K562 (cell line): ENCODE results near the gene PTCRA. TPM values are rescaled to one million over a fixed set of nuclear protein-coding genes. Genes with fewer than 3 reads are reported as not detected.

Source experiments
- ASH1L ChIP-seq: fragments of 450-650 bp; IDR thresholded peaks from 2 replicates; pipeline ENCODE4 v1.6.1; 2018; ENCODE audit warnings: borderline replicate concordance, mild to moderate bottlenecking, low read depth; ENCODE audit not compliant: partially characterized antibody
- BCL6 ChIP-seq: fragments of 250-450 bp; sonication (Bioruptor Pico); IDR thresholded peaks from 2 replicates; pipeline ENCODE4 v1.4.0; 2020
- CBX3 ChIP-seq, 2 experiments: IDR thresholded peaks; 1 replicate in 1 of 2; 2 replicates in 1 of 2; pipeline ENCODE4 v1.6.1; 2012; ENCODE audit warnings: inconsistent platforms in 2 of 2, low read length in 2 of 2, borderline replicate concordance in 1 of 2, control low read depth in 1 of 2
- DPF2 ChIP-seq: fragments of 450-650 bp; IDR thresholded peaks from 2 replicates; pipeline ENCODE4 v1.6.1; 2016
- EP400 ChIP-seq: fragments of 450-650 bp; IDR thresholded peaks from 2 replicates; pipeline ENCODE4 v1.6.1; 2017; ENCODE audit warnings: antibody characterized with exemption, mild to moderate bottlenecking, moderate library complexity
- ETV6 ChIP-seq, 3 experiments: fragments of 150-350 bp in 1 of 3; sonication (generic) in 1 of 3; formaldehyde crosslinking in 1 of 3; IDR thresholded peaks; 2 replicates each; pipeline versions ENCODE4 v1.6.1 to v1.8.0; 2014 to 2022; ENCODE audit warnings: borderline replicate concordance in 2 of 3, low read depth in 2 of 3, antibody characterized with exemption in 1 of 3, low read length in 1 of 3, mild to moderate bottlenecking in 1 of 3, missing genetic modification reagents in 1 of 3
- FOXJ3 ChIP-seq: sonication (generic); formaldehyde crosslinking; IDR thresholded peaks from 2 replicates; pipeline ENCODE4 v1.4.0; 2020; ENCODE audit warnings: mild to moderate bottlenecking, missing genetic modification reagents
- FOXK2 ChIP-seq, 2 experiments: fragments of 450-650 bp; IDR thresholded peaks in 1 of 2; conservative IDR thresholded peaks in 1 of 2; 2 replicates each; pipeline ENCODE4 v1.6.1; 2016; ENCODE audit warnings: low read depth in 2 of 2, mild to moderate bottlenecking in 1 of 2
- FUS ChIP-seq: fragments of 200-400 bp; formaldehyde crosslinking; optimal IDR thresholded peaks from 2 replicates; pipeline ENCODE3; 2017; ENCODE audit warnings: low read depth, low read length
- MTA2 ChIP-seq: fragments of 450-650 bp; IDR thresholded peaks from 2 replicates; pipeline ENCODE4 v1.6.1; 2016; ENCODE audit warnings: low read depth
- NCOR1 ChIP-seq: fragments of 450-650 bp; IDR thresholded peaks from 2 replicates; pipeline ENCODE4 v1.6.1; 2016; ENCODE audit warnings: mild to moderate bottlenecking, moderate library complexity
- POLR2AphosphoS2 ChIP-seq: IDR thresholded peaks from 2 replicates; pipeline ENCODE4 v1.6.1; 2012; ENCODE audit warnings: low read length, improper control_type of control experiment
- POLR2H ChIP-seq: IDR thresholded peaks from 2 replicates; pipeline ENCODE4 v1.6.1; 2016; ENCODE audit warnings: missing genetic modification characterization, low read depth, mild to moderate bottlenecking, control low read depth, missing compliant biosample characterization, moderate library complexity
- PRMT5 ChIP-seq: sonication (generic); formaldehyde crosslinking; IDR thresholded peaks from 2 replicates; pipeline ENCODE4 v1.5.0; 2020; ENCODE audit warnings: missing genetic modification reagents
- RBFOX2 ChIP-seq: fragments of 200-400 bp; formaldehyde crosslinking; IDR thresholded peaks from 2 replicates; pipeline ENCODE4 v1.6.1; 2017; ENCODE audit warnings: low read depth, mild to moderate bottlenecking, low read length, moderate library complexity
- RFX5 ChIP-seq: IDR thresholded peaks from 2 replicates; pipeline ENCODE4 v1.6.1; 2011; ENCODE audit warnings: low read depth, mild to moderate bottlenecking, improper control_type of control experiment, low read length
- SRF ChIP-seq, 2 experiments: fragments of 250-450, 450-650 bp in 1 of 2; sonication (Bioruptor Pico) in 1 of 2; sonication (generic) in 1 of 2; formaldehyde crosslinking; IDR thresholded peaks; 2 replicates each; pipeline versions ENCODE4 v1.5.0 to v1.5.1; 2020 to 2022; ENCODE audit warnings: mild to moderate bottlenecking in 1 of 2, missing genetic modification reagents in 1 of 2
- TBL1XR1 ChIP-seq, 2 experiments: IDR thresholded peaks; 2 replicates each; pipeline ENCODE4 v1.6.1; 2012; ENCODE audit warnings: improper control_type of control experiment in 2 of 2, low read length in 2 of 2, mild to moderate bottlenecking in 1 of 2
- TEAD1 ChIP-seq, 2 experiments: fragments of 450-650 bp in 1 of 2; sonication (generic) in 1 of 2; formaldehyde crosslinking; IDR thresholded peaks; 2 replicates each; pipeline versions ENCODE4 v1.4.0 to v1.8.0; 2020 to 2022; ENCODE audit warnings: mild to moderate bottlenecking in 2 of 2, missing genetic modification reagents in 1 of 2
- ZEB2 ChIP-seq: fragments of 450-650 bp; IDR thresholded peaks from 2 replicates; pipeline ENCODE4 v1.6.1; 2016
- ZNF197 ChIP-seq: fragments of 200-800 bp; sonication (Bioruptor generic); IDR thresholded peaks from 2 replicates; pipeline ENCODE4 v1.6.1; 2016; ENCODE audit warnings: low read depth, missing genetic modification characterization, missing compliant biosample characterization
- ZNF253 ChIP-seq: fragments of 250-450 bp; sonication (Bioruptor Pico); conservative IDR thresholded peaks from 2 replicates; pipeline ENCODE4 v1.6.1; 2021; ENCODE audit warnings: mild to moderate bottlenecking
- ZNF311 ChIP-seq: fragments of 250-450 bp; sonication (Bioruptor Pico); IDR thresholded peaks from 2 replicates; pipeline ENCODE4 v1.4.0; 2020; ENCODE audit warnings: mild to moderate bottlenecking, moderate library complexity
- ZNF384 ChIP-seq: IDR thresholded peaks from 2 replicates; pipeline ENCODE4 v1.6.1; 2012; ENCODE audit warnings: low read depth, low read length, improper control_type of control experiment
- polyA plus RNA-seq, 8 experiments: library from polyadenylated mRNA; depleted of rRNA in 4 of 8; stranded (reverse) in 5 of 8; unstranded in 3 of 8; fragments of >200 nt; fragmentation: Nextera tagmentation in 2 of 8; fragmentation: Illumina TruSeq in 1 of 8; extraction: Ambion mirVana in 2 of 8; extraction: Trizol in 1 of 8; gene quantifications; 2 replicates each; pipeline versions ENCODE4 v1.2.1 to v1.2.3, GENCODE V29; 2011 to 2014; ENCODE audit warnings: inconsistent platforms in 1 of 8, missing spikeins in 1 of 8
- total RNA-seq, 7 experiments: library from RNA; depleted of rRNA in 6 of 7; stranded (reverse); fragments of >200 nt in 6 of 7; fragmentation: Illumina TruSeq in 2 of 7; extraction: Trizol in 2 of 7; gene quantifications; 2 replicates each; pipeline versions ENCODE4 v1.2.1 to v1.2.3, GENCODE V29; 2011 to 2021; ENCODE audit warnings: low replicate concordance in 1 of 7
- TF ChIP-seq, protein P1 (sequence below): fragments of 450-650 bp; formaldehyde crosslinking; IDR thresholded peaks from 2 replicates; pipeline ENCODE4 v1.4.0; 2020; ENCODE audit warnings: mild to moderate bottlenecking
- TF ChIP-seq, protein P2 (sequence below): fragments of 250-450 bp; sonication (Bioruptor Pico); IDR thresholded peaks from 2 replicates; pipeline ENCODE4 v1.5.0; 2022; ENCODE audit warnings: mild to moderate bottlenecking

Gene PTCRA
- total and polyA plus RNA-seq, 9 of the 15 experiments (the other 6 are each of a cell fraction or from before 2014, with no cell fraction given) = 0.21 TPM; not detected in 8

DNA sequence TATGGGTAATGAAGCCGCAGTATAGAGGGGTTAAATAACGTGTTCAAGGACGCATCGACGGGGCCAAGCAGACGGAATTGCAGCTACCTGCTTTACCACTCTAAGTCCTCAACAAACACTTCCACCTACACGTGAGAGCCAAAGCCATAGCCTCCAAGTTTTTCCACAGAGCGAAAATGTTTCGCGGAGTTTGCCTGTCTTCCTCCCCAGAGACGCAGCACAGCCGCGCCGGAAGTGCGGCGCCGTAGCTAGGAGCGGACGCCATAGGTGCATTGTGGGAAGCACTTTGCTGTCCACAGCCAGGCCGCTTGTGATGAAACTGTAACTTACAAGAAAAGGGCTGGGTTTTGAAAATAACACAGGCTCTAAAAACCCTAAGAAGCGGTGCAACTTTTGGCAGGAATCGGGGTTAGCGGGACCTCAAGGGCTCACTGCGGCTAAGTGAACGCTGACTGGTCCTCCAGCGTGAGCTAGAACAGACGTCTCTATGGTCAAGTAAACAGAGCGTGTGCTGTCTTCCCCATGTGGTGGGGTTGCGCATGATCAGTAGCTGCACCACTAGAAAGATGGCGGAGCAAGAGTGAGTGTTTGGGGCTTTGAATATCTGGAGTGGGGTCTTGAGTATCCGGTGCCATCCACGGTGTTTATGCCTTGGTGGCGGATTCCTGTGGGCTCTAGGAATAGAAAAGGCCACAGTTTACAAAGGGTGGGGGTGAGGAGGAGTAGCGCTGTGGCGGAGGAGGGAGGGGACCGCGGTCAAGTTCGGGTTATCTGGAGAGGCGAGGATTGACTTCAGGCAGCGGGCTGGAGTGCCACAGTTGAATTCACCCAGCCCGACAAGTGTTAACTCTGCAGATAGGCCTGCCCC is 36.2 kb upstream of the PTCRA start, which contains the start of gene RPL7L1 (continued):
- TF ChIP-seq FOXJ3 (CRISPR knock-in tag) (no peak; the same call in 1 of the 2 replicates), ZEB2 (0 out of 2 replicates have a peak, but pooled peaks have one; percentile 12), ASH1L (no peak), RFX5 (no peak), TEAD1 (CRISPR knock-in tag; IDR thresholded peaks at IDR 0.05) (peak in 1 of 2 experiments; percentile 13; a peak in 3 of 4 replicates), BCL6 (CRISPR knock-in tag) (no peak), ZNF311 (CRISPR knock-in tag) (no peak), ZNF197 (CRISPR knock-in tag) (no peak; the same call in 1 of the 2 replicates), ZNF384 (no peak), FOXK2 (conservative IDR thresholded peaks at IDR 0.05 in 1 of 2, IDR thresholded peaks at IDR 0.05 in 1 of 2; ENCODE audit: low read depth in 2 of 2) (peak; percentile 98 to 99), ZNF253 (CRISPR knock-in tag) (no peak), RBFOX2 (peak; percentile 94), EP400 (peak; percentile 100), PRMT5 (CRISPR knock-in tag) (no peak), DPF2 (peak; percentile 67), ETV6 (IDR thresholded peaks at IDR 0.05; ENCODE audit: borderline replicate concordance in 1 of 2, low read depth in 2 of 2, low read length in 1 of 2) (no peak), ETV6 (CRISPR knock-in tag; IDR thresholded peaks at IDR 0.05; ENCODE audit: borderline replicate concordance) (no peak), SRF (CRISPR knock-in tag; IDR thresholded peaks at IDR 0.05) (peak in 1 of 2 experiments; percentile 72; a peak in 1 of 4 replicates), TBL1XR1 (IDR thresholded peaks at IDR 0.05; ENCODE audit: low read length in 2 of 2) (peak; percentile 66 to 73; a peak in 3 of 4 replicates), FUS (no peak), POLR2AphosphoS2 (0 out of 2 replicates have a peak, but pooled peaks have one; percentile 57), POLR2H (peak; percentile 97), NCOR1 (peak; percentile 21; the same call in 1 of the 2 replicates), CBX3 (IDR thresholded peaks at IDR 0.05; ENCODE audit: borderline replicate concordance in 1 of 2, low read length in 2 of 2) (0 out of 3 replicates have a peak, but pooled peaks of 1 of the 2 experiments have one; percentile 46), MTA2 (peak; percentile 17; the same call in 1 of the 2 replicates)
- TF ChIP-seq, protein P1, sequence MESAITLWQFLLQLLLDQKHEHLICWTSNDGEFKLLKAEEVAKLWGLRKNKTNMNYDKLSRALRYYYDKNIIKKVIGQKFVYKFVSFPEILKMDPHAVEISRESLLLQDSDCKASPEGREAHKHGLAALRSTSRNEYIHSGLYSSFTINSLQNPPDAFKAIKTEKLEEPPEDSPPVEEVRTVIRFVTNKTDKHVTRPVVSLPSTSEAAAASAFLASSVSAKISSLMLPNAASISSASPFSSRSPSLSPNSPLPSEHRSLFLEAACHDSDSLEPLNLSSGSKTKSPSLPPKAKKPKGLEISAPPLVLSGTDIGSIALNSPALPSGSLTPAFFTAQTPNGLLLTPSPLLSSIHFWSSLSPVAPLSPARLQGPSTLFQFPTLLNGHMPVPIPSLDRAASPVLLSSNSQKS = no peak
- TF ChIP-seq, protein P2, sequence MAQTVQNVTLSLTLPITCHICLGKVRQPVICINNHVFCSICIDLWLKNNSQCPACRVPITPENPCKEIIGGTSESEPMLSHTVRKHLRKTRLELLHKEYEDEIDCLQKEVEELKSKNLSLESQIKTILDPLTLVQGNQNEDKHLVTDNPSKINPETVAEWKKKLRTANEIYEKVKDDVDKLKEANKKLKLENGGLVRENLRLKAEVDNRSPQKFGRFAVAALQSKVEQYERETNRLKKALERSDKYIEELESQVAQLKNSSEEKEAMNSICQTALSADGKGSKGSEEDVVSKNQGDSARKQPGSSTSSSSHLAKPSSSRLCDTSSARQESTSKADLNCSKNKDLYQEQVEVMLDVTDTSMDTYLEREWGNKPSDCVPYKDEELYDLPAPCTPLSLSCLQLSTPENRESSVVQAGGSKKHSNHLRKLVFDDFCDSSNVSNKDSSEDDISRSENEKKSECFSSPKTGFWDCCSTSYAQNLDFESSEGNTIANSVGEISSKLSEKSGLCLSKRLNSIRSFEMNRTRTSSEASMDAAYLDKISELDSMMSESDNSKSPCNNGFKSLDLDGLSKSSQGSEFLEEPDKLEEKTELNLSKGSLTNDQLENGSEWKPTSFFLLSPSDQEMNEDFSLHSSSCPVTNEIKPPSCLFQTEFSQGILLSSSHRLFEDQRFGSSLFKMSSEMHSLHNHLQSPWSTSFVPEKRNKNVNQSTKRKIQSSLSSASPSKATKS (CRISPR knock-in tag) = no peak
